Chondrocyte (in vitro differentiated cells): ENCODE data around the gene TTC3. TPM values are rescaled to one million over a fixed set of nuclear protein-coding genes. Genes with fewer than 3 reads are reported as not detected.

Experiments
- DNase-seq: peaks from one replicate; pipeline ENCODE4 v3.0.0; 2021; ENCODE audit warnings: mixed read lengths, low spot score
- H3K27ac Mint-ChIP-seq: one replicate; pipeline ENCODE4 v1.8.0; 2021; ENCODE audit warnings: mild to moderate bottlenecking, moderate library complexity, mixed read lengths; ENCODE audit not compliant: unreplicated experiment
- H3K27me3 Mint-ChIP-seq: 2 replicates; pipeline ENCODE4 v1.8.0; 2021; ENCODE audit warnings: low read depth, mixed read lengths
- H3K36me3 Mint-ChIP-seq: 2 replicates; pipeline ENCODE4 v1.8.0; 2021; ENCODE audit warnings: low read depth, mixed read lengths
- H3K4me1 Mint-ChIP-seq: 2 replicates; pipeline ENCODE4 v1.8.0; 2021; ENCODE audit warnings: low read depth, mild to moderate bottlenecking, mixed read lengths
- H3K4me3 Mint-ChIP-seq: one replicate; pipeline ENCODE4 v1.8.0; 2021; ENCODE audit warnings: mild to moderate bottlenecking, moderate library complexity, mixed read lengths; ENCODE audit not compliant: unreplicated experiment
- H3K9me3 Mint-ChIP-seq: 2 replicates; pipeline ENCODE4 v1.8.0; 2021; ENCODE audit warnings: low read depth, mixed read lengths
- CTCF ChIP-seq: fragments of 200-600 bp; sonication (generic); IDR thresholded peaks from 2 replicates; pipeline ENCODE4 v1.5.0; 2021; ENCODE audit warnings: antibody characterized with exemption, mild to moderate bottlenecking, moderate library complexity
- total RNA-seq: library from RNA; stranded (reverse); gene quantifications from 3 replicates; pipeline ENCODE4 v1.2.1, GENCODE V29; 2021

Gene TTC3
- total RNA-seq, 1 donor from 2014 or later: 258 TPM

DNA sequence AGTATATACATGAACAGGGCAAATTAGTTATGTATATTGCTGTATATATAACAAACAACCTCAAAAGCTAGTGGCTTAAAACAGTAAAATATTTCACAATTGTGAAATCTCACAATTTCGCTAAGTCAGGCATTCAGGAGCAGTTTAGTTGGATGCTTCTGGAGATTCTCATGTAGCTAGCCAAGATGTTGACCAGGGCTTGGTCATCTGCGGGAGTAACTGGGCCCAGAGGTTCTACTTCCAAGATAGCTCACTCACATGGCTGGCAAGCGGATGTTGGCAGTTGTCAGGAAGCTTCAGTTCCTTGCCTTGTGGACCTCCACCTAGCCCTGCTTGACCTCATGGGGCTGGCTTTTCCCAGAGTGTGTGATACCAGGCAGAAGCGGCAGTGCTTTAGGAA lies 95.6 kb downstream of the TTC3 start:
- H3K36me3 Mint-ChIP-seq: peaks cover 31% of the 10 kb centered on the region
- no peak overlapping the region for H3K4me3 Mint-ChIP-seq
- TF ChIP-seq CTCF: no peak
- no peaks in the 10 kb centered on the region for H3K9me3 Mint-ChIP-seq
- H3K27ac Mint-ChIP-seq: no peak overlapping the region
- peaks cover 20% of the 10 kb centered on the region for H3K4me1 Mint-ChIP-seq
- DNase-seq: no peak
- H3K27me3 Mint-ChIP-seq: no peaks in the 10 kb centered on the region

DNA sequence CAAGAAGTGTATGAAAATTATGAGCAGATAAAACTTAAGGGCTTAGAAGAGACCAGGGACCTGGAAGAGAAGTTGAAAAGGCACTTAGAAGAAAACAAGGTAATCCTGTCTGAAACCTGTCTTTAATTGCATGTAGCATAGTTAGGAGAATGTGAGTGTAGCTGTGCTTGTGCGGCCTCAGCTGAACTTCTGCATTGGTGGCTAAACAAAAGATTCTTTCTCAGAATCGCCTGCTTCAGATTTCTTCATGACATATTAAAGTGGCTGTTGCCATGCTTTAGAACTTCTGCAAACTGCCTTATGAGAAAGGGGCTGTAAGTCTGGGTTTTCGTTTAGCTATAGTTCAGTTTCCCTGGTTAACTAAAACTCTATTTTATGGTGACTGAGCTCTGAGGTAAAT lies 99.6 kb downstream of the TTC3 start:
- H3K9me3 Mint-ChIP-seq: no peaks in the 10 kb centered on the region
- no peak for TF ChIP-seq CTCF
- DNase-seq: no peak
- H3K4me3 Mint-ChIP-seq: no peak overlapping the region
- H3K4me1 Mint-ChIP-seq: peaks cover 9% of the 10 kb centered on the region
- peaks cover 21% of the 10 kb centered on the region for H3K36me3 Mint-ChIP-seq
- H3K27ac Mint-ChIP-seq: peak overlapping the region; percentile 18
- H3K27me3 Mint-ChIP-seq: no peaks in the 10 kb centered on the region

GRCh38 chr21:37176716-37177115 lies 103.7 kb downstream of the TTC3 start:
- DNase-seq: no peak
- TF ChIP-seq CTCF: no peak
- Mint-ChIP-seq H3K4me1 (peaks cover 14% of the 10 kb centered on the region), H3K27me3 (no peaks in the 10 kb centered on the region), H3K27ac (no peak overlapping the region), H3K4me3 (no peak overlapping the region), H3K36me3 (peaks cover 32% of the 10 kb centered on the region), H3K9me3 (no peaks in the 10 kb centered on the region)

- Mint-ChIP-seq H3K27me3 (no peaks in the 10 kb centered on the region), H3K36me3 (peaks cover 29% of the 10 kb centered on the region), H3K4me1 (peaks cover 8% of the 10 kb centered on the region), H3K27ac (peak overlapping the region; percentile 71), H3K9me3 (no peaks in the 10 kb centered on the region), H3K4me3 (no peak overlapping the region)
- no peak for TF ChIP-seq CTCF
- no peak for DNase-seq
Observed at GRCh38 chr21:37181059-37181458, 108.0 kb downstream of the TTC3 start.

DNA sequence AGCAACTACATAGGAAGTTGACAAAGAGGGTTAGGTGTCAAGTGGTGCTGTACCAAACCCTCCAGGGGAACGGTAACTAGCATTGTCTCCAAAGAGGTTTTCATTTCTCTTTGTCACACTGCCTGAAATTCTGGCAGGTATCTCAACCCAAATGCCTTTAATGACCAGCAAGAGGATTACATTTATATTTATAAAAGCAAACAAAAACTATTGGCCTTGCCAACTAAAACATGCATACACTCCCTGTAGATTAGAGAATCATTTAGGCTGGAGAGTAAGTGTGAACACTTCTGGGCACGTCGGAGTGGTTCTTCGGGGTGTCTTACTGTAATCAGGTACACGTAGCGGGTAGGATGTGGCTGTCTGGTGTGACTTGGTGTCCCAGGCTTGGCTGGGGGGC lies 109.2 kb downstream of the TTC3 start:
- H3K36me3 Mint-ChIP-seq: peaks cover 33% of the 10 kb centered on the region
- no peaks in the 10 kb centered on the region for H3K9me3 Mint-ChIP-seq

More for the DNA sequence above, 109.2 kb downstream of the TTC3 start:
- Mint-ChIP-seq H3K27me3 (no peaks in the 10 kb centered on the region), H3K4me1 (peaks cover 8% of the 10 kb centered on the region), H3K27ac (no peak overlapping the region), H3K4me3 (no peak overlapping the region)
- no peak for DNase-seq
- no peak for TF ChIP-seq CTCF
